Transverse colon (tissue), 4 donors: ENCODE results near the gene ALDOA. TPM values are rescaled to one million over a fixed set of nuclear protein-coding genes. Genes with fewer than 3 reads are reported as not detected.

Experiments used
- DNase-seq: peaks from one replicate; pipeline ENCODE4 v3.0.0-alpha.2; 2019
- H3K27ac ChIP-seq, 4 donors: fragments of 200-600 bp; sonication (generic); 2 replicates each; pipeline ENCODE4 v1.5.1; 2016 to 2018; ENCODE audit warnings: inconsistent platforms in 4 of 4
- H3K27me3 ChIP-seq: fragments of 200-600 bp; sonication (generic); 2 replicates; pipeline ENCODE4 v1.5.1; 2017; ENCODE audit warnings: inconsistent platforms
- H3K36me3 ChIP-seq, 4 donors: fragments of 200-600 bp; sonication (generic); 2 replicates each; pipeline ENCODE4 v1.5.1; 2017 to 2019; ENCODE audit warnings: inconsistent platforms in 4 of 4
- H3K4me1 ChIP-seq, 4 donors: fragments of 200-600 bp; sonication (generic); 2 replicates each; pipeline ENCODE4 v1.5.1; 2017 to 2020; ENCODE audit warnings: inconsistent platforms in 4 of 4
- H3K4me3 ChIP-seq, 4 donors: fragments of 200-600 bp; sonication (generic); 1 replicate in 1 of 4; 2 replicates in 3 of 4; pipeline versions ENCODE4 v1.5.1 to v1.6.1; 2017 to 2019; ENCODE audit warnings: inconsistent platforms in 4 of 4
- H3K9me3 ChIP-seq, 2 donors: fragments of 200-600 bp; sonication (generic); 2 replicates each; pipeline ENCODE4 v1.5.1; 2017 to 2019; ENCODE audit warnings: inconsistent platforms in 2 of 2
- CTCF ChIP-seq, 5 experiments: fragments of 200-600 bp in 3 of 5; fragments of 450-650 bp in 2 of 5; sonication (generic) in 3 of 5; IDR thresholded peaks; 1 replicate in 2 of 5; 2 replicates in 3 of 5; pipeline ENCODE4 v1.5.1; 2016 to 2017; ENCODE audit warnings: antibody characterized with exemption in 5 of 5, inconsistent platforms in 3 of 5, mild to moderate bottlenecking in 2 of 5, moderate library complexity in 1 of 5
- EP300 ChIP-seq: sonication (generic); formaldehyde crosslinking; IDR thresholded peaks from one replicate; pipeline ENCODE4 v1.6.1; 2017; ENCODE audit warnings: antibody characterized with exemption, low read depth
- POLR2A ChIP-seq: fragments of 450-650 bp; IDR thresholded peaks from one replicate; pipeline ENCODE4 v1.6.1; 2016; ENCODE audit warnings: antibody characterized with exemption, mild to moderate bottlenecking, moderate library complexity
- POLR2AphosphoS5 ChIP-seq, 3 donors: sonication (generic); formaldehyde crosslinking; IDR thresholded peaks; one replicate each; pipeline ENCODE4 v1.6.1; 2016; ENCODE audit warnings: antibody characterized with exemption in 3 of 3
- WGBS, 2 donors: methylation state at CpG; one replicate each; pipeline ENCODE4 v1.1.5; 2018; ENCODE audit warnings: low coverage in 1 of 2; 5-methylcytosine and 5-hydroxymethylcytosine counted together
- in situ Hi-C, 4 donors: fragments of 200-750 bp; cut with MboI; loops; one replicate each; pipeline versions ENCODE4 v1.15.0 to v1.15.1; 2017; ENCODE audit warnings: low sequenced_read_pairs in 3 of 4, low pct_ligation_motif_present in 1 of 4, low pct_unique_long_range_greater_than_20kb in 1 of 4
- intact Hi-C: fragments of 100-400 bp; cut with DNase I; formaldehyde crosslinking; loops from one replicate; pipeline ENCODE4 v1.15.1; 2023; ENCODE audit warnings: low total_unique reads
- total RNA-seq, 4 donors: library from RNA; depleted of rRNA; stranded (reverse); fragments of >200 nt; gene quantifications; one replicate each; pipeline ENCODE4 v1.1.0, GENCODE V29; 2016

Gene ALDOA
- total RNA-seq, 4 donors from 2014 or later = 778 to 1,392 (median 1,174) TPM

- H3K27ac ChIP-seq = no peak overlapping the region
- H3K9me3 ChIP-seq = no peaks in the 10 kb centered on the region
- H3K36me3 ChIP-seq = no peaks in the 10 kb centered on the region
- 17% methylated on average over 18 of the region's 18 CpGs; no CpG with 5 or more reads in 1 of the 2 donors for WGBS, 2 donors
- H3K27me3 ChIP-seq = peaks cover 87% of the 10 kb centered on the region
- in situ Hi-C loops = loop anchor here in 3 of 4 donors (10.0 to 25.0 kb wide), 2 partner anchors 141 to 334 kb away; partner anchors contain the start of gene SEZ6L2 (in 1 of the 3)
- H3K4me3 ChIP-seq = no peak overlapping the region
- H3K4me1 ChIP-seq = peaks cover 0 to 9% (median 4%) of the 10 kb centered on the region in 4 donors
- no peak for DNase-seq
- intact Hi-C loops = no loop called here
- TF ChIP-seq POLR2A = no peak
- TF ChIP-seq EP300 = no peak
- no peak for TF ChIP-seq CTCF (IDR thresholded peaks at IDR 0.05)
- no peak for TF ChIP-seq POLR2AphosphoS5 (IDR thresholded peaks at IDR 0.05)
Observed at GRCh38 chr16:30028438-30029076, 37.0 kb upstream of the ALDOA start.

DNA sequence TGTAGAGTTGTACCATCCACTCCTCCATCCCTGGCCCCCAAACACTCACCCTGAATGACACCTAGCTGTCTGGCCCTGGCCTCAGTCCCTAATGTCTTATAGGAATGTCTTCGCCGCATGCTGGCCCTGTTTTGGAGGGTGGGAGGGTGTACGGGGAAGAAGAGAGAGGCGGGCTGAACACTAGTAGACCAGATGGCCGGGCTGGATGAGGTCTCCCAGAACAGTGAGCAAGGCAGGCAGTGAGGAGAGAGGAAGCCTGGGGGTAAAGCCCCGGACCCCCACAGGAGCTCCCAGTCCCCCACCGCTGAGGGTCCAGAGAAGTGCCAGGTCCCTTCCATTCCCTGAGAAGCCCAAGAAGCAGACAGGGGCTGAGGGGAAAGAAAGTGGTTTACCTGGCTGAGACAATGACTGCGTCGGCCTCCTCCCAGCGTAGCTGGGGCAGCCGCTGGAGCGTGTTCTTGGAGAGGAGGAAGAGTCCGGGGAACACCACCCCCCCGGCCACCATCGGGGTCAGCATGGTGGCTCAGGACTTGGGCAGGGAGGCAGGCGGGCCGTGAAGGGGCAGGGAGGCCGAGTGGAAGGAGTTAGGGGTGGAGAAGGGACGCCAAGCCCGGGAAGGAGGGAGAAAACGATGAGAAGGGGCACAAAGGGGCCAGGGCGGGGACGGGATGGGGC lies 35.4 kb upstream of the ALDOA start:
- in situ Hi-C loops = loop anchor here in 1 of 4 donors (25.0 kb wide), 1 partner anchor 143 kb away; the partner anchor contains the start of gene SEZ6L2
- 27% methylated on average over 23 of the region's 23 CpGs; no CpG with 5 or more reads in 1 of the 2 donors for WGBS, 2 donors
- no peak for DNase-seq
- TF ChIP-seq EP300 (no peak), POLR2A (no peak), POLR2AphosphoS5 (IDR thresholded peaks at IDR 0.05) (no peak), CTCF (IDR thresholded peaks at IDR 0.05) (no peak)
- Histone ChIP-seq H3K4me1 (peaks cover 0 to 9% (median 4%) of the 10 kb centered on the region in 4 donors), H3K27me3 (peaks cover 98% of the 10 kb centered on the region), H3K4me3 (no peak overlapping the region), H3K36me3 (no peaks in the 10 kb centered on the region), H3K27ac (no peak overlapping the region), H3K9me3 (no peaks in the 10 kb centered on the region)
- intact Hi-C loops = no loop called here

DNA sequence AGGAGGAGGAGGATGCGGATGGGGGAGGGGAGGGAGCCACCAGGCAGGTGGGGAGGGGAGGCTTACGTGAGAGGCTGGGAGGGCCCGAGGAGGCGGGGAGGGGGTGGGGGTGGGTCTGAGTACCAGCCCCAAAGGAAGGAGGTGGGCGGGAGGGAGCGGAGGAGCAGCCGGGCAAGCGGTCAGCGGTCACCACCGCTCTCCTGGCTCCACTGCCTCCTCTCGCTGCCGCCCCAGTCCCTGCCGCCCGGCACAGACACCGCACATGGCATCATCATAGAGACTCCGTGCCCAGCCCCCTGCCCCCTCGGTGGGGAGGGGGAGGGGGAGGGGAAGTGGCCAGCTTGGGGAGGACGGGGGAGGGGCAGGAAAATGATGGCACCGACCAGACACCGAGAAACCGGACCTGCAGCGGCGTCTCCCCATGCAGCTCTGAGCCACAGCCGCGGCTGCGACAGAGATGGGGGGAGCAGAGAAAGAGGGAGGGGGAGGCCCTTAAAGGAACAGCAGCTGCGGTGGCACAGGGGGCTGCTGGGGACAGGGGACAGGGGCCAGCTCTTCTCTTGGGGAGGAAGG lies 34.6 kb upstream of the ALDOA start, which contains the start of gene TLCD3B:
TLCD3B (minus strand) TSS at position 431 of the 573 bp plus-strand sequence. CDS start 744 bp downstream, outside the sequence.
- intact Hi-C loops = no loop called here
- H3K4me1 ChIP-seq = peaks cover 0 to 9% (median 4%) of the 10 kb centered on the region in 4 donors
- H3K9me3 ChIP-seq = no peaks in the 10 kb centered on the region
- WGBS, 2 donors = 0 to 8% methylated on average over 4 to 21 of the region's 27 CpGs
- TF ChIP-seq CTCF (IDR thresholded peaks at IDR 0.05) (no peak), POLR2A (no peak), POLR2AphosphoS5 (IDR thresholded peaks at IDR 0.05) (no peak), EP300 (no peak)
- H3K36me3 ChIP-seq = no peaks in the 10 kb centered on the region
- in situ Hi-C loops = loop anchor here in 1 of 4 donors (25.0 kb wide), 1 partner anchor 144 kb away; the partner anchor contains the start of gene SEZ6L2
- H3K27me3 ChIP-seq = peaks cover 97% of the 10 kb centered on the region
- peak within 1 kb of the TSS in 1 of 4 donors; percentile 10 for H3K4me3 ChIP-seq
- no peak for DNase-seq
- H3K27ac ChIP-seq = no peak within 1 kb of the TSS

DNA sequence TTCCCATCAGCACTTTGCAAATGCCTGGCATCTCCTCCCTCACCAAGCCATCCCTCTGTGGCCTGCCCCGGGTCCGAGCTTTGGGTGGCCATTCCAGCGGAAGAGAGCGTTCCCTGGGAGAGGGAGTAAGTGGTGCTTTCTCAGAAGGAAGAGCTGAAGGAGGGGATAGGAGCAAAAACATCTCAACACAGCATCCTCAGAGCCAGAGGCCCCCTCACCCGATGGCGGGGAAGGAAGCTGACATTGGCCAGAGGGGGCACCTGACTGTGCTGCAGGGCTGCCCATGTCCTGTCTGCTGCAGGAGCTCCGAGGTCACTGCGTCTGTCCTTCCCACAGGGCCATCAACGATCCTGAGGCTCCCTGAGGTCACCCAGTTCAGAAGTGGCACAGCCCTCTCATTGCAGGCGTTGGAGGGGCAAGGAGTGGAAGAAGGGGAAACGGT lies 34.1 kb upstream of the ALDOA start:
- no peak for DNase-seq
- in situ Hi-C loops (loop anchor here in 1 of 4 donors (25.0 kb wide), 1 partner anchor 144 kb away; the partner anchor contains the start of gene SEZ6L2), intact Hi-C loops (no loop called here)
- WGBS, 2 donors = 25 to 37% methylated on average over 5 to 7 of the region's 11 CpGs
- Histone ChIP-seq H3K9me3 (no peaks in the 10 kb centered on the region), H3K4me1 (peaks cover 0 to 9% (median 4%) of the 10 kb centered on the region in 4 donors), H3K4me3 (no peak overlapping the region), H3K27ac (no peak overlapping the region), H3K27me3 (peaks cover 97% of the 10 kb centered on the region), H3K36me3 (no peaks in the 10 kb centered on the region)
- TF ChIP-seq POLR2A = no peak
- no peak for TF ChIP-seq CTCF (IDR thresholded peaks at IDR 0.05)
- TF ChIP-seq EP300 = no peak
- no peak for TF ChIP-seq POLR2AphosphoS5 (IDR thresholded peaks at IDR 0.05)
